GM18868 (cell line): ENCODE measurements around the gene OTUB2.
A peak's percentile ranks its signal among the peaks of the same experiment; 100 is the strongest.

Experiments used
- ATAC-seq: cut with Tn5 transposase; IDR thresholded peaks from one replicate; pipeline ENCODE4 v1.9.1; 2021; ENCODE audit warnings: mild to moderate bottlenecking, moderate library complexity; ENCODE audit not compliant: unreplicated experiment

OTUB2 gene

DNA sequence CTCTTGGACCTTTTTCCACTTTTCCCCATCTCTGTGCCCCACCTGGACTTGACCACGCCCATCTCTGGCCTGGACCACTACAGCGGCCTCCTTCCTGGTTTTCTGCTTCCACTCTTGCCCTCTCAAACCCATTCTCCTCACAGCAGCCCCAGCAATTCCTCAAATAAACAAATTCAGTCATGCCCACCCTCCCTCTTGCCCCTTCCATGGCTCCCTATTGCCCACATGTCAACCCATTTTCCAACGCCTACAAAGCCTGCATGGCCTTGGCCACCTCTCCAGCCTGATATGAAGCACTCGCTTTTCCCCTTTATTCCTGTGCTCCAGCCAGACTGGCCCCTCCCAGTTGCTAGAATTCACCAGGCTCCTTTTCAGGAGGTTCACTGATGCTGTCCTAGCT, 5.9 kb upstream of the OTUB2 start:
- no peak for ATAC-seq

GRCh38 chr14:94021001-94021400, 5.1 kb upstream of the OTUB2 start:
- no peak for ATAC-seq

DNA sequence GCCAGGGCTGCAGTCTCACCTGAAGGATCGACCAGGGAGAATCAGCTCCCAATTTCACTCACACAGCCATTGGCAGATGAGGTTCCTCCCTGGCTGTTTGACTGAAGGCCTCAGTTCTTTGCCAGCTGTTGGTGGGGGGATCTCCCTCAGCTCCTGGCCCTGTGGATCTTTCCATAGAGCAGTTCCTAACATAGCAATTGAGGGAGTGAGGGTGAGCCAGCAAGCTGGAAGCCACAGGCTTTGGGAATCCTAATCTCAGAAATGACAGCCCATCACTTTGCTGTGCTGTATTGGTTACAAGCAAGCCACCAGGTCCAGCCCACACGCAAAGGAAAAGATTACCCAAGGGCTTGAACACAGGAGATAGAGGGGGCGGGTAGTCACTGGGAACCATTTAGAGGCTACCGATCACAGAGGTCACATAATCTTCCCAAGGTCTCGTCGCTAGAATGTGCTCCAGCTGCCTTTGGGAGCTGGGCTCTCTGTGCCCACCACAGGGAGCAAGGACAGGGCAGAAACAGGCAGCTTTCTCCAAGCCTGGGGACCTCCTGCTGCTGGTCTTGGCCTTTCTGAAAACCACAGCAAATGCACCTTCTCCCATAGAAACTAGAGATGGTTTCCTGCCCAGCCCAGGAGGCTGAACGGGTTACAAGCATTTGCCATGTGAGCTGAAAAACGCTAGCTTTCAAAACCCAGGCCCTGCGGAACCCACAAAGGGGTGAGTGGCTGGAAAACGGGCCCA, 4.6 kb upstream of the OTUB2 start:
- ATAC-seq: no peak

DNA sequence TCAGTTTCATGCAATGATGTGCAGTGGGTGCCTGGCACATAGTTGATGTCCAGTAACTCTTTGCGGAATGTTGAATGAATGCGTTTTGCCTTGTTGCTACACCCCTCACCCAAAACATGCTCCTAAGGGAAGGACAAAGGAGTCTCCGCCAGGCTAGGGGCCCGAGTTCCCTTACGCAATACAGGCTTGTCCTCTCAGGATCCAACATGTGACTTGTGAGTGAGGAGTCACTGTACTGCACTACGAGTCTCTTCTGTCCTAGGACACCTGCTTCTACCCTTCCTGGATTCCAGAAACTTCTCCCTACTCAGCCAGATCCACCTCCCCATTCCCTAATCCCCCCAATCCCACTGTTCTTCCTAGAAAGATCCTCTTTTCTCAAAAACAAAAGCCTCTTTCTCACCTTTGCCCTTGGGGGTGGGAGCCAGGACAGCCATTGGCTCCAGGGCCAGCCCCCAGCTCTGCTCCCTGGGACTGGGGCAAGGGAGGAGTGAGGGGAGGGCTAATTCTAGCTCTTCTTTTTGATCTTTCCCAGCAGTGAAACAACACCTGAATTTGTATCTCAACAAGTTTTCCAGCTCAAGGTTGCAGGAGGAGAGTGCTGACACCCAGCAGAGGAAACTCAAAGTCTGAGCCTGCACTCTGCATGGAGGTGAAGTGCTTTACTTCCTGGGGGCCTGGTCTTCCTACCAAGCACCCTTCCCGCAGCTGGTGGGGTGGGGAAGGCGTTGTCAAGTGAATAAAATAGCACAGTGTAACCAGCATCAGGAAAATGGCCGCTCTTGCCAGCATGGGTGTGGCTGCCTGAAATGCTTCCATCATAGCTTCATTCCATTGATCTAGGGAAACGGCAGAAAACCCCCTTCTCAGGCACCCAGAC, 3.4 kb upstream of the OTUB2 start:
- ATAC-seq: no peak

- no peak for ATAC-seq
Measured at GRCh38 chr14:94024549-94024948, 1.6 kb upstream of the OTUB2 start.

DNA sequence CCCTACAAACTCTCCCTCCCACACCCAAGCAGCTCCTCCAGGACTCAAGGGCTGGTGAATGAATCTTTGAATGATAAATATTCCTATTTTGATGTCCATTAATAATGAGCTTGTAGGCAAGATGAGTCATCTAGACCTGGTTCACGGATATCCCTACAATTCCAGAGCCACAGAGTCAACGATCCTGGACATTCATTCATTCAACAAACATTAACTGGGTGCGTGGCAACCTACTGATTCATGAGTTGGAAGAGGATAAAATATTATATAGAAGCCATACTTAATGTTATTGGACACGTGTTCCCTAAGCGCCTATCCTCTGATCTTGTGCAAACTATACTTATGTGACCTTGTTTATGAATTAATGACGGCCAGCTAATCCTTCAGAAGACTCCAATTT, 420 bp upstream of the OTUB2 start:
- no peak for ATAC-seq

GRCh38 chr14:94026889-94027469, 839 bp downstream of the OTUB2 start:
- no peak for ATAC-seq

DNA sequence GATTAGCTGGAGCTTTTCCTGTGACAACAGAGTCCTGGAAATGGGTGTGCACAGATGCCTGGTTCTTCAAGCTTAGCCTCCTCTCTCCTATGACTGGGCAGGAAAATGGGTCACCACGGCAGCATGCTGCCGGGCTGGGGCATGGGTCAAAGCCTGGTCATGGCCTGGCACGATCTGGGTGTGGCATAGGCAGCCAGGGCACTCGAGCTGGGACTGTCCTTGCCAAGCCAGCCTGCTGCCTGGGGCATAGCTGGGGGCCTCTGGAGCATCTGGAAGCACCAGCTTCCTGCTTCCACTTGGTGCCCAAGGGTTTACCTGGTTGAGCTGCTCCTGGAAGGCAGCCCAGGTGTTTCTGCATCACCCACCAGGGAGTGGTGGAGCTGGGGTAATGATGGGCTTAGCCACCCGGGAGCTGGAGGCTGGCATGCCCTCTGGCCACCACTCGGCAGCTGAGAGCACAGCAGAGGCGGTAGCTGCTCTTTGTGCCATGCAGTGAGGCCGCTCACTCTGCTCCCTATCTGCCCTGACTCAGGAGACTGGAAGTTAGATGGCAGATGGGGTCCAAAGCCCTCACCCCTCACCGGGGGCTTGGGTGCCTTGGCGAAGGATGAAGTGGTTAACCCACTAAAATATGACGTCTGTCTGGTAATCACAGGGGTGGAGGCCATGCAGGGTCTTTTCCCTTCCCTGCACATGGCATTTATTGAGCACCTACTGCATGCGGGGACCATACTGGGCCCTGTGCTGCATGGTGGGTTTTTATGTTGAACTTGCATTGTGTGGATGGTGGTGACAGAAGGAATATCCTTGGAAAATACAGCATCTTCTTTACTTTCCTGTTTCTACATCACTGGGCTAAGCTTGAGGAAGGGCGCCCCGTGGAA, 1.7 kb downstream of the OTUB2 start:
- ATAC-seq: no peak

- ATAC-seq: peak; percentile 69
Measured at GRCh38 chr14:94028450-94028826, 2.3 kb downstream of the OTUB2 start.

GRCh38 chr14:94029265-94029664, 3.1 kb downstream of the OTUB2 start:
- ATAC-seq: no peak

- ATAC-seq: no peak
Measured at GRCh38 chr14:94029671-94030203, 3.6 kb downstream of the OTUB2 start.

- no peak for ATAC-seq
Measured at GRCh38 chr14:94030571-94030970, 4.4 kb downstream of the OTUB2 start.

DNA sequence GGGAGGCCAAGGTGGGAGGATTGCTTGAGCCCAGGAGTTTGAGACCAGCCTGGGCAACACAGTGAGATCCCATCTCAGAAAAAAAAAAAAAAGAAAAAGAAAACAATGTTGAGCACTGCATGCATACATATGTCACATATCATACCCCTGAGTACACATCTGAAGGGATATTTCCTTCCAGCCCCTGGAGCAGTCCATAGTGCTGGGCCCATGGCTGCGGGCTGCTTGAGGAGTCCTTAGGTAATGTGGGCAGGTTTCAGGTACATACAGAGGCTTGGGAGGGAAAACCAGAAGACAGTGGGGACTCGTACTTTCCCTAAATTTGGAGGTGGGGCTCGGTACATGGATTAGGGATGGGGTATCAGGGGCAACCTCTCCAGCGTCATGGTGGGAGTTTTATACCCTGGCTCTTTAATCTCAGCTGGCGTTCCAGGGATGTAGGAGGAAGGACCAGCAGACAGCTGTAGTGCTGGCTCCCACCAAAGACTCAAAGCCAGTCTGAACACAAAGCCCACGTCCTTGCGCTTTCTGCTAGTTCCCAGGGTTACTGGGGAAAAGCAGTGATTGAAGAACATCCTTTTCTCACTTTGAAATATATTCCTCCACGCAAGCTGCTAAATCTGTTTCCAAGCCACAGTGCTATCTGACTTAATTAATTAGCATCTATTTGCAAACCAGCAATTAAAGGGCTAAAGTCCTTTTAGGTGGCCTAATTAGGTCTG, 5.2 kb downstream of the OTUB2 start:
- ATAC-seq: no peak

DNA sequence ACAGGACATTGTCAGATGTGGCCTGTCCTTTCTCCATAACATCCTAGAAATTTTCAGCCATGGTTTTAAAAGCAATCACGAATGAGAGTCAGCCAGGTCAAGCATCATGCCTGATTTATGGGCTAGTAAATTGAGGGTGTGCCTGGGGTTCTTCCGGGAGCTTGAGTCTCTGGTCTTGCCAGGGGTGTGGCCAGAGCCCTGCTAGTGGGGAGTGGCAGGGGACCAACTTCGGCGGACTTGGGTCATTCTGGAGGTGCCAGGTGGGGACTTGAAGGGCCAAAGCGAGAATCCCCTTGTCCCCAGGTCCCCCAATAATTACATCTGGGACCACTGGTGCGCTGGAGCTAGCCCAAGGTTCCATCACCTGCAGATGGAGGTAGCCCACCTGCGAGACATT, 5.7 kb downstream of the OTUB2 start:
- no peak for ATAC-seq

- ATAC-seq: no peak
Measured at GRCh38 chr14:94034886-94035285, 8.7 kb downstream of the OTUB2 start.

DNA sequence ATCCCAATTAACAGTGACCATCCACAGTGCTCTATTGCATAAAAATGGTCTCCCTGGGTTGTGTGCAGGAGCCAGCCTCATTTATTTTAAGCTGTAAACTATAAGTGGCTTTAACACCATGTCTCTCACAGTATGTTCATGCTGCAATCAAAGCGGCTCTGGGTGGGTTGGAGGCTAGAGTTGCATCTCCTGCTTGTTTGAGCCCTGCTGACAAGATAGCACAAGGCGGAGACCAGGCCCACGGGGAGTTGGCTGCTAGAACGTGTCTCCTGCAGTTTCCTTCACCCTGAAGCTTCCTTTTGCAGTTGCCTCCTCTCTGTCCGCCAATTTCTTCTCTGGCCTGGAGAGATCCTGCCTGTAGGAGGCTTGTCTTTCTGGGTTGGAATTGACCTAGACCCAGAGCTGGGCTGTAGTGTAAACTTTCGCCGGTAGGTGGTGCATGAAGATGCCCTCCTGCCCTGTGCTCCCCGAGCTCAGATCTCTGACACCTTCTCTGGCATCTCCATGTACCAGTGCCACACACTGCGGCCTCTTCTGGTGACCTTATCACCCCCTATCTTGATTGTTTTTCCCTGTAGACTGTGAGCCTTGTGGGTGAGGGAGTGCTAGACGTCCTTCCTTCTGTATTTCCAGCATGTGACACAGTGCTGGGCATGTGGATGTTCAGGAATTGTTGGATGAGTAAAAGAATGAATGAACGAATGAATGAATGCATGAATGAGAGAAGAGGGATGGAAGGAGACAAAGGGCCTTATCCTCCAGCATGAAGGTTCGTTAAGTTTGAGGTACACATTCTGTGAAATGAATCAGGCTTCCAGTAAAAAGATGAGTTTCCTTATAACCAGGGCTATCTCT, 10.4 kb downstream of the OTUB2 start:
- ATAC-seq: peak; percentile 85

GRCh38 chr14:94037954-94038353, 11.8 kb downstream of the OTUB2 start:
- ATAC-seq: no peak

GRCh38 chr14:94038510-94038909, 12.4 kb downstream of the OTUB2 start:
- no peak for ATAC-seq
